Astrocyte (in vitro differentiated cells and primary cell): ENCODE results near the gene KIF7. TPM values are rescaled to one million over a fixed set of nuclear protein-coding genes. Genes with fewer than 3 reads are reported as not detected.

Source experiments
- DNase-seq: peaks from one replicate; pipeline ENCODE4 v3.0.0-alpha.2; 2010; ENCODE audit warnings: low read depth
- FAIRE-seq: peaks from 2 replicates; lab custom pipeline; 2011; peaks lifted over from hg19 to GRCh38; lab: Jason Lieb, UNC
- H2AFZ ChIP-seq: 2 replicates; pipeline ENCODE4 v1.6.0; 2012; ENCODE audit warnings: low read depth, low read length, inconsistent platforms
- H3K27ac ChIP-seq: 2 replicates; pipeline ENCODE4 v1.5.1; 2011; ENCODE audit warnings: low read depth, low read length, inconsistent platforms
- H3K27me3 ChIP-seq: 2 replicates; pipeline ENCODE4 v1.6.0; 2011; ENCODE audit warnings: low read length, inconsistent platforms; ENCODE audit not compliant: insufficient read depth
- H3K36me3 ChIP-seq: 2 replicates; pipeline ENCODE4 v1.5.1; 2011; ENCODE audit warnings: low read length, inconsistent platforms; ENCODE audit not compliant: insufficient read depth
- H3K4me1 ChIP-seq: 2 replicates; pipeline ENCODE4 v1.5.1; 2011; ENCODE audit warnings: low read length, inconsistent platforms; ENCODE audit not compliant: insufficient read depth
- H3K4me2 ChIP-seq: 2 replicates; pipeline ENCODE4 v1.6.0; 2012; ENCODE audit warnings: low read length, inconsistent platforms
- H3K4me3 ChIP-seq: 2 replicates; pipeline ENCODE4 v1.5.1; 2011; ENCODE audit warnings: low read depth, mild to moderate bottlenecking, low read length, inconsistent platforms; ENCODE audit not compliant: insufficient read depth
- H3K79me2 ChIP-seq: 2 replicates; pipeline ENCODE4 v1.6.0; 2012; ENCODE audit warnings: mild to moderate bottlenecking, low read length, inconsistent platforms; ENCODE audit not compliant: insufficient read depth
- H3K9ac ChIP-seq: 2 replicates; pipeline ENCODE4 v1.6.0; 2012; ENCODE audit warnings: mild to moderate bottlenecking, low read length, inconsistent platforms
- H3K9me3 ChIP-seq: 2 replicates; pipeline ENCODE4 v1.5.1; 2012; ENCODE audit warnings: low read depth, mild to moderate bottlenecking, low read length, inconsistent platforms; ENCODE audit not compliant: insufficient read depth
- H4K20me1 ChIP-seq: 2 replicates; pipeline ENCODE4 v1.6.0; 2012; ENCODE audit warnings: low read length, inconsistent platforms; ENCODE audit not compliant: insufficient read depth
- H3K27ac Mint-ChIP-seq: one replicate; pipeline ENCODE4 v1.8.0; 2021; ENCODE audit warnings: mild to moderate bottlenecking, mixed read lengths; ENCODE audit not compliant: unreplicated experiment
- H3K27me3 Mint-ChIP-seq: one replicate; pipeline ENCODE4 v1.8.0; 2021; ENCODE audit warnings: low read depth, mixed read lengths; ENCODE audit not compliant: unreplicated experiment
- H3K36me3 Mint-ChIP-seq: one replicate; pipeline ENCODE4 v1.8.0; 2021; ENCODE audit warnings: low read depth, mixed read lengths; ENCODE audit not compliant: unreplicated experiment
- H3K4me1 Mint-ChIP-seq: one replicate; pipeline ENCODE4 v1.8.0; 2021; ENCODE audit warnings: low read depth, mixed read lengths; ENCODE audit not compliant: unreplicated experiment
- H3K4me3 Mint-ChIP-seq: one replicate; pipeline ENCODE4 v1.8.0; 2021; ENCODE audit warnings: mild to moderate bottlenecking, moderate library complexity, mixed read lengths; ENCODE audit not compliant: unreplicated experiment
- H3K9me3 Mint-ChIP-seq: one replicate; pipeline ENCODE4 v1.8.0; 2021; ENCODE audit warnings: mild to moderate bottlenecking, mixed read lengths; ENCODE audit not compliant: unreplicated experiment
- EZH2 ChIP-seq: IDR thresholded peaks from 2 replicates; pipeline ENCODE4 v1.6.1; 2012; ENCODE audit warnings: mild to moderate bottlenecking, low read length, inconsistent platforms; ENCODE audit not compliant: insufficient read depth
- total RNA-seq: library from RNA; stranded (reverse); gene quantifications from 2 replicates; pipeline ENCODE4 v1.2.1, GENCODE V29; 2021
- TF ChIP-seq, protein P1 (sequence below): IDR thresholded peaks from 2 replicates; pipeline ENCODE4 v1.5.1; 2011; ENCODE audit warnings: low read depth, mild to moderate bottlenecking, inconsistent platforms, low read length, moderate library complexity; ENCODE audit not compliant: insufficient read depth

KIF7 gene
- total RNA-seq, 1 donor from 2014 or later, result 5.1 TPM

DNA sequence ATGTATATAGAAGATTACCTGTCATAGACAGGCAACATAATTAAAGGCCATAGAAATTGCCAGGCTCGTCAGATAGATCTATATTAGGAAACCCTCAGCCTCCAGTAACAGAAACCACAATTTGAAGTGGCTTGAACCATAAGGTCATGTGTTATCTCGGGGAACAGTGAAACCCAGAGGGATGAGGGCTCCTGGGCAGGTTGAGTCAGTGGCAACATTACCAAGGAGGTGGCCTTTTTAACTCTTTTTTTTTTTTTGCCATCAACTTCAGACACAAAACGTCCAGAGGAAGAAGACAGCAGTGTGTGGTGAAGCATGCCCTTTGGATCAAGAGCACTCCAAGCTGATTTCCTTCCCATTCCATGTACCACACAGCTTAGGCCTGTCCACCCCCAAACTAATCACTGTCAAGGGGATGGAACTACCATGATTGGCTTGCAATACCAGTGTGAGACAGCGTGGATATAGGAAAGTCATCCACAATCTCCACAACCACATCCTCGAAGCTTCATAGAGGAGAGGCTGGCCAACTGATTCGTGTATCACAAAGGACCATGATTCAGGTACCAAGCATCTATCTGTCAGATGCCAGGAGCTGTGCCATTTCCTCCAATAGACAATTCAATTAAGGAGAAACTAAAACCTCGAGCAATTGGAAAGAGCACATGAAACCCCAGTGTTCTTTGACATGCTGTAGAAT lies 999 bp upstream of the KIF7 start:
- DNase-seq, result peak; percentile 15
- peaks cover 24% of the 10 kb centered on the region for H3K27me3 Mint-ChIP-seq
- H3K9me3 Mint-ChIP-seq, result peaks cover 2% of the 10 kb centered on the region
- FAIRE-seq, result peak; percentile 55
- no peaks in the 10 kb centered on the region for H3K27me3 ChIP-seq
- H2AFZ ChIP-seq, result no peak overlapping the region
- peaks cover 5% of the 10 kb centered on the region for H3K4me1 ChIP-seq
- TF ChIP-seq EZH2, result no peak
- TF ChIP-seq, protein P1, sequence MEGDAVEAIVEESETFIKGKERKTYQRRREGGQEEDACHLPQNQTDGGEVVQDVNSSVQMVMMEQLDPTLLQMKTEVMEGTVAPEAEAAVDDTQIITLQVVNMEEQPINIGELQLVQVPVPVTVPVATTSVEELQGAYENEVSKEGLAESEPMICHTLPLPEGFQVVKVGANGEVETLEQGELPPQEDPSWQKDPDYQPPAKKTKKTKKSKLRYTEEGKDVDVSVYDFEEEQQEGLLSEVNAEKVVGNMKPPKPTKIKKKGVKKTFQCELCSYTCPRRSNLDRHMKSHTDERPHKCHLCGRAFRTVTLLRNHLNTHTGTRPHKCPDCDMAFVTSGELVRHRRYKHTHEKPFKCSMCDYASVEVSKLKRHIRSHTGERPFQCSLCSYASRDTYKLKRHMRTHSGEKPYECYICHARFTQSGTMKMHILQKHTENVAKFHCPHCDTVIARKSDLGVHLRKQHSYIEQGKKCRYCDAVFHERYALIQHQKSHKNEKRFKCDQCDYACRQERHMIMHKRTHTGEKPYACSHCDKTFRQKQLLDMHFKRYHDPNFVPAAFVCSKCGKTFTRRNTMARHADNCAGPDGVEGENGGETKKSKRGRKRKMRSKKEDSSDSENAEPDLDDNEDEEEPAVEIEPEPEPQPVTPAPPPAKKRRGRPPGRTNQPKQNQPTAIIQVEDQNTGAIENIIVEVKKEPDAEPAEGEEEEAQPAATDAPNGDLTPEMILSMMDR, result no peak
- no peak overlapping the region for H3K4me2 ChIP-seq
- no peak overlapping the region for H3K4me3 ChIP-seq
- H3K9me3 ChIP-seq, result no peaks in the 10 kb centered on the region
- peaks cover 5% of the 10 kb centered on the region for H3K4me1 Mint-ChIP-seq
- no peak overlapping the region for H3K9ac ChIP-seq
- H3K36me3 Mint-ChIP-seq, result peaks cover 5% of the 10 kb centered on the region
- peaks cover 17% of the 10 kb centered on the region for H4K20me1 ChIP-seq
- no peaks in the 10 kb centered on the region for H3K36me3 ChIP-seq
- H3K27ac Mint-ChIP-seq, result no peak overlapping the region
- no peak overlapping the region for H3K27ac ChIP-seq
- peaks cover 26% of the 10 kb centered on the region for H3K79me2 ChIP-seq
- peak overlapping the region; percentile 90 for H3K4me3 Mint-ChIP-seq

- H3K79me2 ChIP-seq, result peaks cover 26% of the 10 kb centered on the region
- DNase-seq, result peak; percentile 20
Observed at GRCh38 chr15:89654301-89654761, 936 bp downstream of the KIF7 start.

More at GRCh38 chr15:89654301-89654761, 936 bp downstream of the KIF7 start:
- FAIRE-seq, result no peak
- H3K4me1 Mint-ChIP-seq, result peaks cover 5% of the 10 kb centered on the region
- Histone ChIP-seq H3K27ac (no peak overlapping the region), H3K4me1 (peaks cover 5% of the 10 kb centered on the region), H3K4me2 (peak overlapping the region; percentile 100), H4K20me1 (peaks cover 22% of the 10 kb centered on the region), H3K36me3 (no peaks in the 10 kb centered on the region), H3K27me3 (no peaks in the 10 kb centered on the region), H3K4me3 (peak overlapping the region; percentile 76), H2AFZ (peak overlapping the region; percentile 94), H3K9ac (peak overlapping the region; percentile 85), H3K9me3 (no peaks in the 10 kb centered on the region)
- peaks cover 16% of the 10 kb centered on the region for H3K27me3 Mint-ChIP-seq
- H3K9me3 Mint-ChIP-seq, result peaks cover 2% of the 10 kb centered on the region
- H3K27ac Mint-ChIP-seq, result no peak overlapping the region
- peak overlapping the region; percentile 90 for H3K4me3 Mint-ChIP-seq
- H3K36me3 Mint-ChIP-seq, result peaks cover 7% of the 10 kb centered on the region
- TF ChIP-seq, protein P1, result no peak
- TF ChIP-seq EZH2, result no peak
